H1 (cell line): ENCODE results near the gene P2RX1. TPM values are rescaled to one million over a fixed set of nuclear protein-coding genes. Genes with fewer than 3 reads are reported as not detected.

Experiments used
- ASH2L ChIP-seq: fragments of 200-600, 300-600 bp; sonication (generic); IDR thresholded peaks from one replicate; pipeline ENCODE4 v1.7.1; 2017; ENCODE audit warnings: low read length
- BRCA1 ChIP-seq: IDR thresholded peaks from 2 replicates; pipeline ENCODE4 v1.6.1; 2012; ENCODE audit warnings: low read depth, low read length, improper control_type of control experiment
- JUN ChIP-seq: IDR thresholded peaks from 2 replicates; pipeline ENCODE4 v1.6.1; 2011; ENCODE audit warnings: low read depth, mild to moderate bottlenecking, improper control_type of control experiment, low read length
- POLR2AphosphoS5 ChIP-seq: IDR thresholded peaks from 2 replicates; pipeline ENCODE4 v1.6.1; 2011; ENCODE audit warnings: low read depth, low read length
- POU5F1 ChIP-seq: IDR thresholded peaks from 2 replicates; pipeline ENCODE4 v1.6.1; 2011; ENCODE audit warnings: low read depth, mild to moderate bottlenecking, low read length, moderate library complexity
- RBBP5 ChIP-seq: IDR thresholded peaks from 2 replicates; pipeline ENCODE4 v1.7.1; 2012; ENCODE audit warnings: low read depth, mild to moderate bottlenecking, inconsistent platforms, low read length, moderate library complexity, borderline replicate concordance
- TAF1 ChIP-seq: IDR thresholded peaks from 2 replicates; pipeline ENCODE4 v1.6.1; 2011; ENCODE audit warnings: mild to moderate bottlenecking, low read depth, low read length
- YY1 ChIP-seq: IDR thresholded peaks from 2 replicates; pipeline ENCODE4 v1.6.1; 2011; ENCODE audit warnings: low read depth, mild to moderate bottlenecking, low read length
- polyA plus RNA-seq, 7 experiments: library from polyadenylated mRNA; depleted of rRNA in 3 of 7; stranded (reverse) in 5 of 7; unstranded in 2 of 7; fragments of >200 nt in 5 of 7; fragments of 200-250 nt in 2 of 7; gene quantifications; 1 replicate in 5 of 7; 2 replicates in 1 of 7; 4 replicates in 1 of 7; pipeline versions ENCODE4 v1.2.1 to v1.2.3, GENCODE V29; 2011 to 2013; ENCODE audit warnings: missing spikeins in 2 of 7, mixed read lengths in 2 of 7
- total RNA-seq: library from RNA; stranded (reverse); fragmentation: NEBNext Ultra II Directional; extraction: Animal tissue kit (Norgen Biotek cat#: 25700); gene quantifications from 2 replicates; pipeline ENCODE4 v1.2.1, GENCODE V29; 2021
- TF ChIP-seq, protein P1 (sequence below): fragments of 300-600 bp; sonication (generic); IDR thresholded peaks from 2 replicates; pipeline ENCODE4 v1.7.1; 2012; ENCODE audit warnings: low read length, moderate library complexity, mild to moderate bottlenecking, inconsistent platforms; ENCODE audit not compliant: insufficient replicate concordance
- TF ChIP-seq, protein P2 (sequence below): IDR thresholded peaks from 2 replicates; pipeline ENCODE4 v1.6.1; 2011; ENCODE audit warnings: low read depth, mild to moderate bottlenecking, low read length; ENCODE audit not compliant: insufficient read depth

The P2RX1 gene
- total and polyA plus RNA-seq, 2 of the 8 experiments (the other 6 are each of a cell fraction or from before 2014, with no cell fraction given) = 0.45 to 1.1 TPM

DNA sequence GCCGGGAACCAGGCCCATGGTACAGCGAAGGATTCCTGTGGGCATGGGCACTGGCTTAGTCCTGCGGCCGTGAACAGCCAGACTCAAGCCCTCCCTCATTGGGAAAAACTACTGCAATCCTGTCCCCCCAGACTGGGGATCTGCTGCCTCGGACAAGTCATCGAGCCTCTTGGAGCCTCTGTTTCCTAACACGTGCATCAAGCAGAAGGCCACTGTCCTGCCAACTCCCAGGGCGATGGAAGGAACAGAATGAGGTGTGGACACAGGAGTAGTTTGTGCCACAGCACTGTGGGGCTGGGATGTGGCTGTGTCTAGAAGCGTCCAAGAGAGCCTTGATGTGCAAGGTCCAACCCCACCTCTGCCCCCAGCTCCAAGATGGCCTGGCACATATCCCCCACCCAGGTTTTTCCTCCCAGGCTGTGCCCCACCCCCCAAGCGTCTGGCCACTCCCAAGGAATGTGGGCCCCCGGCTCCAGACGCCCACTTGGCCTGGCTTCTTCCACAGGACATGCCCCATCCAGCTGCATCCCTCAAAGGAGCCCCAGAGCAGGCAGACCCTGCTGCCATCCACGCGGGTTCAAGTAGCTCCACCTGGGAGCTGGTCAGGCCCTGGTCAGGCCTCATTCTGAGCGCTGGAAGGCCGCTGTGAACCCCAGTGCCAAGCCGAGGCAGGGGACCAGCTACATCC is 26.8 kb downstream of the P2RX1 start (continued):
- TF ChIP-seq, protein P1, sequence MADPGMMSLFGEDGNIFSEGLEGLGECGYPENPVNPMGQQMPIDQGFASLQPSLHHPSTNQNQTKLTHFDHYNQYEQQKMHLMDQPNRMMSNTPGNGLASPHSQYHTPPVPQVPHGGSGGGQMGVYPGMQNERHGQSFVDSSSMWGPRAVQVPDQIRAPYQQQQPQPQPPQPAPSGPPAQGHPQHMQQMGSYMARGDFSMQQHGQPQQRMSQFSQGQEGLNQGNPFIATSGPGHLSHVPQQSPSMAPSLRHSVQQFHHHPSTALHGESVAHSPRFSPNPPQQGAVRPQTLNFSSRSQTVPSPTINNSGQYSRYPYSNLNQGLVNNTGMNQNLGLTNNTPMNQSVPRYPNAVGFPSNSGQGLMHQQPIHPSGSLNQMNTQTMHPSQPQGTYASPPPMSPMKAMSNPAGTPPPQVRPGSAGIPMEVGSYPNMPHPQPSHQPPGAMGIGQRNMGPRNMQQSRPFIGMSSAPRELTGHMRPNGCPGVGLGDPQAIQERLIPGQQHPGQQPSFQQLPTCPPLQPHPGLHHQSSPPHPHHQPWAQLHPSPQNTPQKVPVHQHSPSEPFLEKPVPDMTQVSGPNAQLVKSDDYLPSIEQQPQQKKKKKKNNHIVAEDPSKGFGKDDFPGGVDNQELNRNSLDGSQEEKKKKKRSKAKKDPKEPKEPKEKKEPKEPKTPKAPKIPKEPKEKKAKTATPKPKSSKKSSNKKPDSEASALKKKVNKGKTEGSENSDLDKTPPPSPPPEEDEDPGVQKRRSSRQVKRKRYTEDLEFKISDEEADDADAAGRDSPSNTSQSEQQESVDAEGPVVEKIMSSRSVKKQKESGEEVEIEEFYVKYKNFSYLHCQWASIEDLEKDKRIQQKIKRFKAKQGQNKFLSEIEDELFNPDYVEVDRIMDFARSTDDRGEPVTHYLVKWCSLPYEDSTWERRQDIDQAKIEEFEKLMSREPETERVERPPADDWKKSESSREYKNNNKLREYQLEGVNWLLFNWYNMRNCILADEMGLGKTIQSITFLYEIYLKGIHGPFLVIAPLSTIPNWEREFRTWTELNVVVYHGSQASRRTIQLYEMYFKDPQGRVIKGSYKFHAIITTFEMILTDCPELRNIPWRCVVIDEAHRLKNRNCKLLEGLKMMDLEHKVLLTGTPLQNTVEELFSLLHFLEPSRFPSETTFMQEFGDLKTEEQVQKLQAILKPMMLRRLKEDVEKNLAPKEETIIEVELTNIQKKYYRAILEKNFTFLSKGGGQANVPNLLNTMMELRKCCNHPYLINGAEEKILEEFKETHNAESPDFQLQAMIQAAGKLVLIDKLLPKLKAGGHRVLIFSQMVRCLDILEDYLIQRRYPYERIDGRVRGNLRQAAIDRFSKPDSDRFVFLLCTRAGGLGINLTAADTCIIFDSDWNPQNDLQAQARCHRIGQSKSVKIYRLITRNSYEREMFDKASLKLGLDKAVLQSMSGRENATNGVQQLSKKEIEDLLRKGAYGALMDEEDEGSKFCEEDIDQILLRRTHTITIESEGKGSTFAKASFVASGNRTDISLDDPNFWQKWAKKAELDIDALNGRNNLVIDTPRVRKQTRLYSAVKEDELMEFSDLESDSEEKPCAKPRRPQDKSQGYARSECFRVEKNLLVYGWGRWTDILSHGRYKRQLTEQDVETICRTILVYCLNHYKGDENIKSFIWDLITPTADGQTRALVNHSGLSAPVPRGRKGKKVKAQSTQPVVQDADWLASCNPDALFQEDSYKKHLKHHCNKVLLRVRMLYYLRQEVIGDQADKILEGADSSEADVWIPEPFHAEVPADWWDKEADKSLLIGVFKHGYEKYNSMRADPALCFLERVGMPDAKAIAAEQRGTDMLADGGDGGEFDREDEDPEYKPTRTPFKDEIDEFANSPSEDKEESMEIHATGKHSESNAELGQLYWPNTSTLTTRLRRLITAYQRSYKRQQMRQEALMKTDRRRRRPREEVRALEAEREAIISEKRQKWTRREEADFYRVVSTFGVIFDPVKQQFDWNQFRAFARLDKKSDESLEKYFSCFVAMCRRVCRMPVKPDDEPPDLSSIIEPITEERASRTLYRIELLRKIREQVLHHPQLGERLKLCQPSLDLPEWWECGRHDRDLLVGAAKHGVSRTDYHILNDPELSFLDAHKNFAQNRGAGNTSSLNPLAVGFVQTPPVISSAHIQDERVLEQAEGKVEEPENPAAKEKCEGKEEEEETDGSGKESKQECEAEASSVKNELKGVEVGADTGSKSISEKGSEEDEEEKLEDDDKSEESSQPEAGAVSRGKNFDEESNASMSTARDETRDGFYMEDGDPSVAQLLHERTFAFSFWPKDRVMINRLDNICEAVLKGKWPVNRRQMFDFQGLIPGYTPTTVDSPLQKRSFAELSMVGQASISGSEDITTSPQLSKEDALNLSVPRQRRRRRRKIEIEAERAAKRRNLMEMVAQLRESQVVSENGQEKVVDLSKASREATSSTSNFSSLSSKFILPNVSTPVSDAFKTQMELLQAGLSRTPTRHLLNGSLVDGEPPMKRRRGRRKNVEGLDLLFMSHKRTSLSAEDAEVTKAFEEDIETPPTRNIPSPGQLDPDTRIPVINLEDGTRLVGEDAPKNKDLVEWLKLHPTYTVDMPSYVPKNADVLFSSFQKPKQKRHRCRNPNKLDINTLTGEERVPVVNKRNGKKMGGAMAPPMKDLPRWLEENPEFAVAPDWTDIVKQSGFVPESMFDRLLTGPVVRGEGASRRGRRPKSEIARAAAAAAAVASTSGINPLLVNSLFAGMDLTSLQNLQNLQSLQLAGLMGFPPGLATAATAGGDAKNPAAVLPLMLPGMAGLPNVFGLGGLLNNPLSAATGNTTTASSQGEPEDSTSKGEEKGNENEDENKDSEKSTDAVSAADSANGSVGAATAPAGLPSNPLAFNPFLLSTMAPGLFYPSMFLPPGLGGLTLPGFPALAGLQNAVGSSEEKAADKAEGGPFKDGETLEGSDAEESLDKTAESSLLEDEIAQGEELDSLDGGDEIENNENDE = no peak
- TF ChIP-seq BRCA1 (no peak), YY1 (no peak), RBBP5 (no peak), POU5F1 (no peak), POLR2AphosphoS5 (no peak), JUN (no peak), TAF1 (no peak), ASH2L (no peak)
- TF ChIP-seq, protein P2, sequence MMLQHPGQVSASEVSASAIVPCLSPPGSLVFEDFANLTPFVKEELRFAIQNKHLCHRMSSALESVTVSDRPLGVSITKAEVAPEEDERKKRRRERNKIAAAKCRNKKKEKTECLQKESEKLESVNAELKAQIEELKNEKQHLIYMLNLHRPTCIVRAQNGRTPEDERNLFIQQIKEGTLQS = no peak
